Measurements from ENCODE around the gene INPP5A. TPM values are rescaled to one million over a fixed set of nuclear protein-coding genes. Genes with fewer than 3 reads are reported as not detected.

INPP5A gene
- total and polyA plus RNA-seq, 2 experiments from 2014 or later: 41.2 to 53.6 TPM

- WGBS (ENCODE audit: low lambda C conversion rate, missing lambda C conversion rate): 86% methylated on average over 14 of the region's 14 CpGs
- H3K9me2 ChIP-seq (replicated peaks; ENCODE audit: insufficient read depth): no peaks in the 10 kb centered on the region
- no peak for TF ChIP-seq EZH2 (IDR thresholded peaks at IDR 0.05; ENCODE audit: borderline replicate concordance)
- TF ChIP-seq CTCF (IDR thresholded peaks at IDR 0.05; ENCODE audit: poor library complexity): no peak
- TF ChIP-seq EZH2phosphoT487 (IDR thresholded peaks at IDR 0.05; ENCODE audit: low read depth, severe bottlenecking, unreplicated experiment): no peak
- no peak overlapping the region for H3K27ac ChIP-seq
- no peak overlapping the region for H2AFZ ChIP-seq
- no peaks in the 10 kb centered on the region for H4K20me1 ChIP-seq (ENCODE audit: insufficient read depth, poor library complexity, severe bottlenecking)
- no peak for DNase-seq (ENCODE audit: low spot score)
- H3K4me2 ChIP-seq: no peak overlapping the region
- no peaks in the 10 kb centered on the region for H3K9me3 ChIP-seq (ENCODE audit: low read depth)
- no peaks in the 10 kb centered on the region for H3K79me2 ChIP-seq
- no peaks in the 10 kb centered on the region for H3K27me3 ChIP-seq
- H3K4me1 ChIP-seq (ENCODE audit: insufficient read depth): no peaks in the 10 kb centered on the region
- H3K4me3 ChIP-seq: no peak overlapping the region
- no peaks in the 10 kb centered on the region for H3K36me3 ChIP-seq (replicated peaks; ENCODE audit: insufficient read depth, low read depth)
Measured at GRCh38 chr10:132758865-132759264, 221.3 kb downstream of the INPP5A start.

- WGBS (ENCODE audit: low lambda C conversion rate, missing lambda C conversion rate): 97% methylated on average over 11 of the region's 11 CpGs
- Histone ChIP-seq H2AFZ (no peak overlapping the region), H3K79me2 (no peaks in the 10 kb centered on the region), H3K27me3 (no peaks in the 10 kb centered on the region), H3K36me3 (replicated peaks; ENCODE audit: insufficient read depth, low read depth) (no peaks in the 10 kb centered on the region), H3K4me1 (ENCODE audit: insufficient read depth) (no peaks in the 10 kb centered on the region), H3K9me3 (ENCODE audit: low read depth) (no peaks in the 10 kb centered on the region), H3K9me2 (replicated peaks; ENCODE audit: insufficient read depth) (no peaks in the 10 kb centered on the region), H3K4me2 (no peak overlapping the region), H3K4me3 (no peak overlapping the region), H4K20me1 (ENCODE audit: insufficient read depth, poor library complexity, severe bottlenecking) (no peaks in the 10 kb centered on the region), H3K27ac (no peak overlapping the region)
- DNase-seq (ENCODE audit: low spot score): no peak
- TF ChIP-seq CTCF (IDR thresholded peaks at IDR 0.05; ENCODE audit: poor library complexity) (no peak), EZH2 (IDR thresholded peaks at IDR 0.05; ENCODE audit: borderline replicate concordance) (no peak), EZH2phosphoT487 (IDR thresholded peaks at IDR 0.05; ENCODE audit: low read depth, severe bottlenecking, unreplicated experiment) (no peak)
Measured at GRCh38 chr10:132761395-132762060, 223.9 kb downstream of the INPP5A start.

- H3K9me2 ChIP-seq (replicated peaks; ENCODE audit: insufficient read depth): no peaks in the 10 kb centered on the region
Measured at GRCh38 chr10:132762267-132762666, 224.7 kb downstream of the INPP5A start.

More at GRCh38 chr10:132762267-132762666, 224.7 kb downstream of the INPP5A start:
- TF ChIP-seq EZH2phosphoT487 (IDR thresholded peaks at IDR 0.05; ENCODE audit: low read depth, severe bottlenecking, unreplicated experiment) (no peak), EZH2 (IDR thresholded peaks at IDR 0.05; ENCODE audit: borderline replicate concordance) (no peak), CTCF (IDR thresholded peaks at IDR 0.05; ENCODE audit: poor library complexity) (no peak)
- Histone ChIP-seq H3K4me3 (no peak overlapping the region), H3K79me2 (no peaks in the 10 kb centered on the region), H3K36me3 (replicated peaks; ENCODE audit: insufficient read depth, low read depth) (no peaks in the 10 kb centered on the region), H3K27ac (no peak overlapping the region), H4K20me1 (ENCODE audit: insufficient read depth, poor library complexity, severe bottlenecking) (no peaks in the 10 kb centered on the region), H3K27me3 (no peaks in the 10 kb centered on the region), H3K9me3 (ENCODE audit: low read depth) (no peaks in the 10 kb centered on the region), H3K4me1 (ENCODE audit: insufficient read depth) (no peaks in the 10 kb centered on the region), H3K4me2 (no peak overlapping the region), H2AFZ (no peak overlapping the region)
- WGBS (ENCODE audit: low lambda C conversion rate, missing lambda C conversion rate): 100% methylated on average over 6 of the region's 6 CpGs
- no peak for DNase-seq (ENCODE audit: low spot score)
